HG03342 (cell line): ENCODE data around the gene TECR.
A peak's percentile ranks its signal among the peaks of the same experiment; 100 is the strongest.

Experiments used
- ATAC-seq: cut with Tn5 transposase; IDR thresholded peaks from one replicate; pipeline ENCODE4 v1.9.1; 2021; ENCODE audit warnings: mild to moderate bottlenecking, moderate library complexity; ENCODE audit not compliant: unreplicated experiment

TECR gene

GRCh38 chr19:14507704-14508542 lies 21.5 kb upstream of the TECR start:
- no peak for ATAC-seq

DNA sequence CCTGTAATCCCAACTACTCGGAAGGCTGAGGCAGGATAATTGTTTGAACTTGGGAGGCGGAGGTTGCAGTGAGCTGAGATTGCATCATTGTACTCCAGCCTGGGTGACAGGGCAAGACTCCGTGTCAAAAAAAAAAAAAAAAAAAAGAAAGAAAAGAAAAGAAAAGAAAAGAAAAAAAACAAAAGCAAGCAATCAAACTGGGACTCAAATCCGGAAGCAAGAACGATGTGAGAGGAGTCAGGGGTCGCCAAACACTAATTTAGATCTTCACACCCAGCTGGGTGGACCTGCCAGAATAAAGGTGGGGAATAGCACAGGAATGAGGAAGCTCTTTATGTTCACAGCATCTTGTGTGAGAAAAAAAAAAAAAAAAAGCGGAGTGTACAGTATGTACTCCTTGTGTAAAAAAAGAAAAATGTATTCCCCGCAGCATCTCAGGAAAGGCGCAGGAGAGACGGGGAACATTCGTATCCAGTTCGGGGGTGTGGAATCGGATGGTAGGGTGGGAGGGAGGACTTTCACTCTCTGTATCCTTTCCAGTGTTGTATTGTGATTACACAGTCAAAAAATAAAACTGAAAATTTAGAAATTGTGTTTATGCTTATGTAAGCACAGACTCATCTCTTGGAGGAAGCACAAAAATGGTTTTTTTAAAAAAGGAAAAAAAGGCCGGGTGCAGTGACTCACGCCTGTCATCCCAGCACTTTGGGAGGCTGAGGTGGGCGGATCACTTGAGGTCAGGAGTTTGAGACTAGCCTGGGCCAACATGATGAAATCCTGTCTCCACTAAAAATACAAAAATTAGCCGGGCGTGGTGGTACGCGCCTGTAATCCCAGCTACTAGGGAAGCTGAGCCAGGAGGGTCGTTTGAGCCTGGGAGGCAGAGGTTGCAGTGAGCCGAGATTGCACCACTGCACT lies 18.8 kb upstream of the TECR start:
- ATAC-seq = no peak

DNA sequence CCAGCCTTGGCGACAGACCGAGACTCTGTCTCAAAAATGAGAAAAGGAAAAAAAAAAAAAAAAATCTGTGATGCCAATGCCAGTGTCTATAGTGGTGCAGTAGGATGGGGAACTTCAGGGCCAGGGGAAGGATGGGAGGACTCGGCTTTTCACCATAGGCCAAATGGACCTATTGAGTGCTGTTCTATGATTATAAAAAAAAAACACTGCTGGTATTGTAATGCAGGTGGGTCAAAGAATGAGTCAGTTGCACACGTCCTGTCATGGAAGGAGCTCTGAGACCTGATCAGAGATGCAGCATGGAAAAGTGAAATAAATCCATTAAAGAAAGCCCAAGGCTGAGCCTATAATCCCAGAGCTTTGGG lies 18.2 kb upstream of the TECR start:
- no peak for ATAC-seq

- no peak for ATAC-seq
Measured at GRCh38 chr19:14512406-14512961, 16.9 kb upstream of the TECR start.

- ATAC-seq = no peak
Measured at GRCh38 chr19:14514215-14514863, 15.1 kb upstream of the TECR start.

- ATAC-seq = no peak
Measured at GRCh38 chr19:14515501-14516047, 13.8 kb upstream of the TECR start.

GRCh38 chr19:14516048-14516534 lies 13.3 kb upstream of the TECR start:
- no peak for ATAC-seq

DNA sequence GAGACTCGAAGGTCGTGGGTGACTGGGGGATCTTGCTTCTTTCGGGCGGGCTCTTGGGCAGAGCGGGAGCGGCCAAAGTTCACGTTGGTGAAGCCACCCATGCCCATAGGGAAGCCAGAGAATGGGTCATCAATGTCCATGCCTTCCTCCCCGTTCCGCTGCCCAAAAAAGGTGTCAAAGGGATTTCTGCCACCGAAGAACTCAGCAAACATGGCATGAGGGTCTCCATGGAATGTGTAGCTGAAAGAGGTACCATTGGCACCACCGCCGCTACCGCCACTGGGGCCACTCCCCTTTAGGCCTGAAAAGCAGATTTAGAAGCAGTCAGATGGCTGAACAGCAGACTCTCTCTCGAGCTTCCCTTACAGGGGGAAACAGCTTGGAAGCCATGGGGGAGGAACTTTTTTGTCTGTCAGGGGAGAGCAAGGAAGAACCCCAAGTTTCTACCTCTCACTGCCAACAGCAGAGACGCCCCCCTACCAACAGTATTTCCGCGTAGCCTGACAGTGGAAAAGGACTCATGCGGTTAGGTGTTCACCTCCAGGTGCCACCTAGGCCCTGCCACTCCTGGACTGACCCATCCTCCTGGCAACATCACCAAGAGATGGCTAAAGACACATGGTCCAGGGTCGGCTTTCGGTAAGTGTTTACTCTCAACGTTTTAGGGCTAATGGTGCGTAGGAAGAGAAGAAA lies 12.5 kb upstream of the TECR start:
- ATAC-seq = no peak

- peak; percentile 2 for ATAC-seq
Measured at GRCh38 chr19:14517446-14517839, 12.0 kb upstream of the TECR start.

GRCh38 chr19:14517840-14518505 lies 11.4 kb upstream of the TECR start, which contains the start of gene DNAJB1:
Gene DNAJB1, minus strand, starts transcription at chr19:14518397. Its CDS starts 48 bp downstream, at chr19:14518349.
- ATAC-seq = peak; percentile 54

- ATAC-seq = no peak
Measured at GRCh38 chr19:14519245-14519859, 10.0 kb upstream of the TECR start.

- no peak for ATAC-seq
Measured at GRCh38 chr19:14519860-14520407, 9.5 kb upstream of the TECR start.

DNA sequence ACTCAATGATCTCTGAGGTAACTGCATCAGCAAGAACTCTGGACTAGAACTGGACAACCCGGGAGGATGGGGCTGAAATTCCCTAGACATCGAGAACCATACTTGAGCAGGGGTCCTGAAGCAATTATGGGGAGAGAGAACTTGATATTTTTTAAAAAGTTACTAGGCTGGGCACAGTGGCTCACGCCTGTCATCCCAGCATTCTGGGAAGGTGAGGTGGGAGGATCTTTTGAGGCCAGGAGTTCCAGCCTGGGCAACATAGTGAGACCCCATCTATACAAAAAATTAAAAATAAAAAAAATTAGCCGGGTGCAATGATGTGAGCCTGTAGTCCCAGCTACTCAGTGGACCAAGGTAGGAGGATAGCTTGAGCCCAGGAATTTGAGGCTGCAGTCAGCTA lies 8.9 kb upstream of the TECR start:
- ATAC-seq = no peak

DNA sequence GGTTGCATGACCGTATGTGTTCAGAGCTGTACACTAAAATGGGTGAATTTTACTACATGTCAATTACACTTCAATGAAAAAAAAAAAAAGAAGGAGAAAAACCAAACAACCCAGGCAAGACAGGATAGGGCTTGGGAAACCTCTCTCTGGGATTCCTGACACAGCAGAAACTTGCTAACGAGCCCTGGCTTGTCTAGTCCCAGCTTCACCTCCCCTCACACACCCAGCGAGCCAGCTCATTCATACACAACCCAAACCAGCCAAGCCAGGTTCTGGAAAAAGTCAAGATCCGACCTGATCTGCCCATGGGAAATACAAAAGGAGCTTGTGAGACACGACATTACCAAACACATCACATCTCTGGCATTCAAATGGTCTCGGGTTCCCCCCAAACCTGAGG lies 3.7 kb upstream of the TECR start:
- no peak for ATAC-seq

DNA sequence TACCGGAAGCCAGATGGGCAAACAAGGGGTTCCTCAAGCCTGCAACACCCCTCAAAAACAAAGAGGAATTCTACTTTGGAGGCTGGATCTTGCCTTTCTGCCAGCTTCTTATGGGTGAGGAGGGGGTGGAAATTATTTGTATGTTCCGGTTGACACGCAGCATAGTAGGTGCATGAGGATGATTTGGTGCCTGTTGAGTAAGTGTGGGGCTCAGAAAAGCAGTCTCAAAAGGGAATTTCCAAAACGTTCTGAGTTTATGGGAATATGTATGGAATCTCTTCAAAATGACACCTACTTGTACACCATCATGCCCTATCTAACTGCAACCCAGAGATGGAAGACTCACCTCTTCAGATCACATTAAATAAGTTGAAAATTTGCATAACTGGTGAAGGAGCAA lies 3.0 kb upstream of the TECR start:
- ATAC-seq = no peak

DNA sequence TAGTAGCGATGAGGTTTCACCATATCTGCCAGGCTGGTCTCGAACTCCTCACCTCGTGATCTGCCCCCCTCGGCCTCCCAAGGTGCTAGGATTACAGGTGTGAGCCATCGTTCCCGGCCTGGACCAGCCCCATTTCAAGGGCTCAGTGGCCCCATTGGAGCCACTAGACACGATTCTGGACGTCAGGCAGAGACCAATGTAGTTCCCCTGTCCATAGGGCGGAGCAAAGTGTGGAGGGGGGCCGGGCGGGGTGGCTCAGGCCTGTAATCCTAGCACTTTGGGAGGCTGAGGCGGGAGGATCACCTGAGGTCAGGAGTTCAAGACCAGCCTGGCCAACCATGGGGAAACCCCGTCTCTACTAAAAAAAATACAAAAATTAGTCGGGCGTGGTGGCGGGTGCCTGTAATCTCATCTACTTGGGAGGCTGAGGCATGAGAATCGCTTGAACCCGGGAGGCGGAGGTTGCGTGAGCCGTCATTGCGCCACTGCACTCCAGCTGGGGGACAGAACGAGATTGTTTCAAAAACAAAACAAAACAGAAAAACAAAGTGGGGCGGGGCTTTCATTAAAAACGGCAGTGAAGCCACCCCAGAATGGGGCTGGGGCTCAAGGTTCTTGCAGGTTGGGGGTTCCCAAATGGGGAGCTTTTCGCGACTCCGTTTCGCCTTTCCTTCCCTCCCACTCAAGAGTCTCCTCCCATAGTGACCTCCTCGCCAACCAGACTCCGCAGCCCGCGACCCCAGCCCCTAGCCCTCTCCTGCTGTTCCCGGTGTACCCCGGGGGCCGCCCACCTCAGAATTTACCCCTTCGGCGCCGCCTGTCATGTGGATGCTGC lies 758 bp upstream of the TECR start:
- ATAC-seq = no peak

- ATAC-seq = no peak
Measured at GRCh38 chr19:14530005-14530348, 583 bp downstream of the TECR start.

DNA sequence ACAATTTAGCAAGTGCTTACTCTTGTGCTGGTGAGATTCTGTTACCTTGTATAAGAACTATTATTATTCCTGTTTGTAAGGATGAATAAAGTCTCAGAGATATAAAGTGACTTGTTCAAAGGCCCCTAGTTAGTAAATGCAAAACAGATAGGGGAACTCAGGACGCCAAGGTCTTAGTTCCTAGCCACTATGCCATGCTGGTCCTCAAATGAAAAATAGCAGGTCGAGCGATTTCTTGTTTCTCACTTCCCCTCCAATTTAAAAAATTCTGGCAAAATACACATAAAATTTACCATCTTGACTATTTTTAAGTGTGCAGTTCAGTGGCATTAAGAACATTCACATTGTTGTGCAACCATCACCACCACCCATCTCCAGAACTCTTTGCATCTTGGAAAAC lies 1.1 kb downstream of the TECR start:
- ATAC-seq = no peak
